Measurements from ENCODE around the gene C17orf114.

The C17orf114 gene

GRCh38 chr17:4839221-4839620, 37.1 kb upstream of the C17orf114 start:
- DNase-seq (ENCODE audit: low read depth, low spot score): no peak
- Histone ChIP-seq H3K9me3 (ENCODE audit: control insufficient read depth, insufficient read depth, low read length) (no peaks in the 10 kb centered on the region), H3K27me3 (ENCODE audit: control insufficient read depth, insufficient read depth, low read length) (no peaks in the 10 kb centered on the region), H3K27ac (ENCODE audit: low read depth, low read length) (no peak overlapping the region), H3K4me3 (ENCODE audit: low read depth, low read length) (no peak overlapping the region)
- ChIA-PET CTCF (no interaction called here), POLR2A (no interaction called here)
- TF ChIP-seq CTCF (IDR thresholded peaks at IDR 0.05; ENCODE audit: low read depth, low read length): no peak

- no peak for TF ChIP-seq CTCF (IDR thresholded peaks at IDR 0.05; ENCODE audit: low read depth, low read length)
- ChIA-PET POLR2A (no interaction called here), CTCF (interaction anchor here (0.9 to 1.3 kb wide), 2 partner anchors 13 to 52 kb away, joined by 3 read pairs; partner anchors contain the start of gene VMO1)
- H3K4me3 ChIP-seq (ENCODE audit: low read depth, low read length): no peak overlapping the region
- H3K9me3 ChIP-seq (ENCODE audit: control insufficient read depth, insufficient read depth, low read length): no peaks in the 10 kb centered on the region
- H3K27me3 ChIP-seq (ENCODE audit: control insufficient read depth, insufficient read depth, low read length): no peaks in the 10 kb centered on the region
- no peak for DNase-seq (ENCODE audit: low read depth, low spot score)
- no peak overlapping the region for H3K27ac ChIP-seq (ENCODE audit: low read depth, low read length)
These were observed 36.2 kb upstream of the C17orf114 start for GRCh38 chr17:4838309-4838785.

- Histone ChIP-seq H3K9me3 (ENCODE audit: control insufficient read depth, insufficient read depth, low read length) (no peaks in the 10 kb centered on the region), H3K27me3 (ENCODE audit: control insufficient read depth, insufficient read depth, low read length) (no peaks in the 10 kb centered on the region), H3K27ac (ENCODE audit: low read depth, low read length) (no peak overlapping the region), H3K4me3 (ENCODE audit: low read depth, low read length) (no peak overlapping the region)
- ChIA-PET POLR2A (no interaction called here), CTCF (interaction anchor here (0.9 to 1.3 kb wide), 2 partner anchors 14 to 51 kb away, joined by 3 read pairs; partner anchors contain the start of gene VMO1)
- TF ChIP-seq CTCF (IDR thresholded peaks at IDR 0.05; ENCODE audit: low read depth, low read length): no peak
- no peak for DNase-seq (ENCODE audit: low read depth, low spot score)
These were observed 35.6 kb upstream of the C17orf114 start for GRCh38 chr17:4837471-4838308.

GRCh38 chr17:4836221-4836620, 34.1 kb upstream of the C17orf114 start:
- H3K4me3 ChIP-seq (ENCODE audit: low read depth, low read length): no peak overlapping the region
- H3K9me3 ChIP-seq (ENCODE audit: control insufficient read depth, insufficient read depth, low read length): no peaks in the 10 kb centered on the region
- no peak for TF ChIP-seq CTCF (IDR thresholded peaks at IDR 0.05; ENCODE audit: low read depth, low read length)
- no peak for DNase-seq (ENCODE audit: low read depth, low spot score)
- H3K27ac ChIP-seq (ENCODE audit: low read depth, low read length): no peak overlapping the region
- POLR2A ChIA-PET: interaction anchor here (0.6 kb wide), 1 partner anchor 48 kb away, joined by 3 read pairs; the partner anchor contains the start of gene GLTPD2
- H3K27me3 ChIP-seq (ENCODE audit: control insufficient read depth, insufficient read depth, low read length): no peaks in the 10 kb centered on the region
- CTCF ChIA-PET: no interaction called here

GRCh38 chr17:4834681-4835020, 32.5 kb upstream of the C17orf114 start:
- H3K27ac ChIP-seq (ENCODE audit: low read depth, low read length): peak overlapping the region; percentile 47
- H3K4me3 ChIP-seq (ENCODE audit: low read depth, low read length): peak overlapping the region; percentile 88
- ChIA-PET POLR2A (interaction anchor here (1.2 kb wide), 1 partner anchor 46 kb away, joined by 4 read pairs; no protein-coding TSS in a partner anchor), CTCF (no interaction called here)
- DNase-seq (ENCODE audit: low read depth, low spot score): no peak
- no peaks in the 10 kb centered on the region for H3K27me3 ChIP-seq (ENCODE audit: control insufficient read depth, insufficient read depth, low read length)
- no peaks in the 10 kb centered on the region for H3K9me3 ChIP-seq (ENCODE audit: control insufficient read depth, insufficient read depth, low read length)
- no peak for TF ChIP-seq CTCF (IDR thresholded peaks at IDR 0.05; ENCODE audit: low read depth, low read length)

Measured in AG04450 (cell line).